ENCODE measurements around the gene FIZ1.
"Not testable (repeated sequence)": the region's sequence is repeated elsewhere in the genome, so short reads cannot be mapped to it uniquely, and the experiment has no call there.

The FIZ1 gene

GRCh38 chr19:55579766-55580621, 19.3 kb downstream of the FIZ1 start:
- no peak for TF ChIP-seq CTCF (IDR thresholded peaks at IDR 0.05; ENCODE audit: borderline replicate concordance, insufficient read depth, low read depth, low read length)
- peak overlapping the region; percentile 83 for H3K4me3 ChIP-seq (ENCODE audit: low read depth, low read length)

- no peak for TF ChIP-seq CTCF (IDR thresholded peaks at IDR 0.05; ENCODE audit: borderline replicate concordance, insufficient read depth, low read depth, low read length)
- no peak overlapping the region for H3K4me3 ChIP-seq (ENCODE audit: low read depth, low read length)
Measured at GRCh38 chr19:55578761-55579747, 20.3 kb downstream of the FIZ1 start.

- no peak overlapping the region for H3K4me3 ChIP-seq (ENCODE audit: low read depth, low read length)
- TF ChIP-seq CTCF (IDR thresholded peaks at IDR 0.05; ENCODE audit: borderline replicate concordance, insufficient read depth, low read depth, low read length) = no peak
Measured at GRCh38 chr19:55578031-55578760, 21.1 kb downstream of the FIZ1 start.

- no peak for TF ChIP-seq CTCF (IDR thresholded peaks at IDR 0.05; ENCODE audit: borderline replicate concordance, insufficient read depth, low read depth, low read length)
- H3K4me3 ChIP-seq (ENCODE audit: low read depth, low read length) = no peak overlapping the region
Measured at GRCh38 chr19:55576746-55577145, 22.6 kb downstream of the FIZ1 start.

GRCh38 chr19:55573929-55574328, 25.4 kb downstream of the FIZ1 start:
- H3K4me3 ChIP-seq (ENCODE audit: low read depth, low read length) = not testable (repeated sequence)

- H3K4me3 ChIP-seq (ENCODE audit: low read depth, low read length) = not testable (repeated sequence)
Measured at GRCh38 chr19:55569477-55569876, 29.8 kb downstream of the FIZ1 start.

- no peak for TF ChIP-seq CTCF (IDR thresholded peaks at IDR 0.05; ENCODE audit: borderline replicate concordance, insufficient read depth, low read depth, low read length)
- no peak overlapping the region for H3K4me3 ChIP-seq (ENCODE audit: low read depth, low read length)
Measured at GRCh38 chr19:55567708-55568328, 31.5 kb downstream of the FIZ1 start.

All from GM12875 (cell line).